Ishikawa (cell line): ENCODE data around the gene ADGRB2.

Experiments
- FOXM1 ChIP-seq: IDR thresholded peaks from 2 replicates; pipeline ENCODE4 v1.6.1; 2012; ENCODE audit warnings: low read depth, borderline replicate concordance
- RAD21 ChIP-seq: IDR thresholded peaks from 2 replicates; pipeline ENCODE4 v1.6.1; 2012; ENCODE audit warnings: low read depth
- REST ChIP-seq: IDR thresholded peaks from 2 replicates; pipeline ENCODE4 v1.6.1; 2012; ENCODE audit warnings: low read depth, mild to moderate bottlenecking
- YY1 ChIP-seq: IDR thresholded peaks from 2 replicates; pipeline ENCODE4 v1.6.1; 2012; ENCODE audit warnings: low read depth

GRCh38 chr1:31807273-31808048 lies 43.3 kb upstream of the ADGRB2 start:
- TF ChIP-seq RAD21, result no peak
- TF ChIP-seq FOXM1, result no peak
- no peak for TF ChIP-seq YY1
- no peak for TF ChIP-seq REST
